Memory B cell (primary cell): ENCODE data around the gene MBOAT2.

Experiments
- ATAC-seq: fragments of 150-1000 bp; cut with Tn5 transposase; 2 replicates; pipeline ENCODE4 v1.10.0; 2021; ENCODE audit warnings: low read depth, mild to moderate bottlenecking, moderate library complexity
- DNase-seq, 2 donors: peaks; one replicate each; pipeline ENCODE4 v3.0.0; 2022; ENCODE audit warnings: low spot score in 2 of 2
- H3K27ac Mint-ChIP-seq: one replicate; pipeline ENCODE4 v1.8.0; 2022; ENCODE audit warnings: mild to moderate bottlenecking, moderate library complexity, mixed read lengths
- H3K27me3 Mint-ChIP-seq: one replicate; pipeline ENCODE4 v1.8.0; 2022; ENCODE audit warnings: mixed read lengths
- H3K36me3 Mint-ChIP-seq: one replicate; pipeline ENCODE4 v1.8.0; 2022; ENCODE audit warnings: mild to moderate bottlenecking, mixed read lengths
- H3K4me1 Mint-ChIP-seq: one replicate; pipeline ENCODE4 v1.8.0; 2022; ENCODE audit warnings: mixed read lengths
- H3K4me3 Mint-ChIP-seq: one replicate; pipeline ENCODE4 v1.8.0; 2022; ENCODE audit warnings: mild to moderate bottlenecking, moderate library complexity, mixed read lengths
- H3K9me3 Mint-ChIP-seq: one replicate; pipeline ENCODE4 v1.8.0; 2022; ENCODE audit warnings: mixed read lengths

MBOAT2 gene

GRCh38 chr2:9004338-9005204, 1.1 kb upstream of the MBOAT2 start:
- DNase-seq (peak in 1 of 2 donors; percentile 18), ATAC-seq (no peak)
- no peaks in the 10 kb centered on the region for H3K36me3 Mint-ChIP-seq
- peak overlapping the region; percentile 80 for H3K4me3 Mint-ChIP-seq
- H3K9me3 Mint-ChIP-seq, result no peaks in the 10 kb centered on the region
- no peak overlapping the region for H3K27ac Mint-ChIP-seq
- H3K4me1 Mint-ChIP-seq, result peaks cover 6% of the 10 kb centered on the region
- H3K27me3 Mint-ChIP-seq, result peaks cover 9% of the 10 kb centered on the region

DNA sequence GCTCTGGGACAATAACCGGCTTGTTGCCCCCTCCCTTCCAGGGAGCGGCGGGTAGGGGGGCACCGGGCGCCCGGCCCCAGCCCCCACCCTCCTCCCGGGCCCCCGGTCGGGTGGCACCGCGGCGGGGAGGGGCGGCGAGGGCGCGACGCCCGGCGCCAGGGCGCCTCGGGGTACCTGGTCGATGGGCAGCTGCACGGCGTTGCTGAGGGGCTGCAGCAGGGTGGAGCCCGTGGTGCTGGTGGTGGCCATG, 193 bp downstream of the MBOAT2 start:
- Mint-ChIP-seq H3K27ac (no peak overlapping the region), H3K27me3 (peaks cover 9% of the 10 kb centered on the region), H3K36me3 (no peaks in the 10 kb centered on the region), H3K9me3 (no peaks in the 10 kb centered on the region), H3K4me1 (peaks cover 6% of the 10 kb centered on the region), H3K4me3 (no peak overlapping the region)
- no peak for DNase-seq
- no peak for ATAC-seq

DNA sequence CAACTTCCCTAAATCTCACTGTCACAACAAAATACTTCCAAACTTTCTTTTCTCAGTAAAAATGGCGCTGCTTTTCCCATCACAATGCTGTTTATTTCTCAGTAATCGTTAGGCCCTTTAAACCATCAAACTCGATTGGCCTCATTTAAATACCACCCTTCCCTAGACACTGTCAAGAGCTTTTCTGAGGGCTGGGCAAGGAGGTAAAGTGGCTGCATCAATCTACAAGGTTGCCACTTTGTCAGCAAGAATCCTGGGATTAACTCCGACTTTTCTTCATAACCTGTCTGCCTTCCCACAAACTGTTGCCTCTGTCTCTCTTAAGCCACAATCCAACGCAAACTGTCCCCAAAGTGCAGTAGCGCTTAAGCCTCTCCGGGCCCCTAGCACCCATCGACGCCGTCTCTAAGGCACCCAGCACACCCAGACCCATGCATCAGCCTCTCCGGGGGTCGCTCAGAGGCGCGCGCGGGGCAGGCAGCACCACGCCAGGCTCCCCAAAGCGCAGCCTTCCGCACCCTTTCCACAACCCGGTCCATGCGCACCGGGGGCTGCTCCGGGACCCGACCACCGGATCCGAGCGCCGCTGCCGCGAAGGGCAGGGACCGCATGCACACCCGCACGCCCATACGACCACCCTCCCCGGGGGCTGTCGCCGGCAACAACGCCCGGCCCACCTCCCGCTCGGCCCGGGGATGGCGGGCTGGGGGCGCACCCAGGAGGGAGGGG, 683 bp downstream of the MBOAT2 start:
- DNase-seq (peak in 1 of 2 donors; percentile 17), ATAC-seq (no peak)
- peak overlapping the region; percentile 67 for H3K4me3 Mint-ChIP-seq
- H3K4me1 Mint-ChIP-seq, result peaks cover 6% of the 10 kb centered on the region
- H3K9me3 Mint-ChIP-seq, result no peaks in the 10 kb centered on the region
- no peak overlapping the region for H3K27ac Mint-ChIP-seq
- H3K27me3 Mint-ChIP-seq, result peaks cover 9% of the 10 kb centered on the region
- no peaks in the 10 kb centered on the region for H3K36me3 Mint-ChIP-seq

- ATAC-seq (no peak), DNase-seq (no peak)
- peaks cover 6% of the 10 kb centered on the region for H3K4me1 Mint-ChIP-seq
- no peaks in the 10 kb centered on the region for H3K9me3 Mint-ChIP-seq
- peaks cover 9% of the 10 kb centered on the region for H3K27me3 Mint-ChIP-seq
- no peaks in the 10 kb centered on the region for H3K36me3 Mint-ChIP-seq
- H3K27ac Mint-ChIP-seq, result no peak overlapping the region
- no peak overlapping the region for H3K4me3 Mint-ChIP-seq
Measured at GRCh38 chr2:9002313-9002636, 1.2 kb downstream of the MBOAT2 start.

DNA sequence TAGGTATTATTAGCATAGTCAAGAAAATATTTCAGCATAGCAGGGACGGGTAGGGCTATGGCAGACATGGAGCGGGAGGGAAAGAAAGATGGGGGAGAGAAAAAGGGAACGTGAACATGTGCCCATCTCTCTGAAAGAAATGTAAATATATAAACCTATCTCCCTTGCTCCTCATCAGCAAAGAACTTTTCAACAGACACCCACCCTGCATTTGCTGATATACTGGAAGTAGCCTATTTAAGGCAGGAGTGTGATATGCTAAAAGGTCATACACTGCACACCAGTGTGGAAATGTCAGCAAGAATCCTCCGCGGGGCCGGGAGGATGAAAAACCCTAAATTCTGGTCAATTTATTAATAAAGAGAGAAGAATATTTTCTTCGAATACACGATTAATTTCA, 1.7 kb downstream of the MBOAT2 start:
- DNase-seq (no peak), ATAC-seq (no peak)
- H3K36me3 Mint-ChIP-seq, result no peaks in the 10 kb centered on the region
- no peak overlapping the region for H3K27ac Mint-ChIP-seq
- peaks cover 6% of the 10 kb centered on the region for H3K4me1 Mint-ChIP-seq
- peaks cover 9% of the 10 kb centered on the region for H3K27me3 Mint-ChIP-seq
- H3K4me3 Mint-ChIP-seq, result no peak overlapping the region
- H3K9me3 Mint-ChIP-seq, result no peaks in the 10 kb centered on the region

GRCh38 chr2:9001229-9001628, 2.3 kb downstream of the MBOAT2 start:
- Mint-ChIP-seq H3K27ac (no peak overlapping the region), H3K27me3 (peaks cover 12% of the 10 kb centered on the region), H3K4me3 (no peak overlapping the region), H3K4me1 (peaks cover 6% of the 10 kb centered on the region), H3K36me3 (no peaks in the 10 kb centered on the region), H3K9me3 (no peaks in the 10 kb centered on the region)
- ATAC-seq (no peak), DNase-seq (no peak)

DNA sequence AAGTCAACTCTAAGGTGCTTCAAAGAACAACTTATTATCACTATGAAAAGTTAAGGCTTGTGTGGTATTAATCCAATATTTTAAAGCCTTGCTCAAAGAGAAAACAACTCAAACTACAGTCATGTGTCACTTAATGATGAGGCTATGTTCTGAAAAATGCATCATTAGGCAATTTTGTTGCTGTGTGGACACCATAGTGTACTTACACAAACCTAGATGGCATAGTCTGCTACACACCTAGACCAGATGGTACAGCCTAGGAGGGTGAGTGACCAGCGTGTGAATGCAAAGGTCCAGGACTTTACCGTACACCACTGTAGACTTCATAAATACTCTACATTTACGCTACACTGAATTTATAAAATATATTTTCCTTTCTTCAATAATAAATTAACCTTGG, 3.0 kb downstream of the MBOAT2 start:
- peaks cover 12% of the 10 kb centered on the region for H3K27me3 Mint-ChIP-seq
- no peak overlapping the region for H3K27ac Mint-ChIP-seq
- no peak overlapping the region for H3K4me3 Mint-ChIP-seq
- no peak for DNase-seq
- H3K36me3 Mint-ChIP-seq, result no peaks in the 10 kb centered on the region
- peaks cover 6% of the 10 kb centered on the region for H3K4me1 Mint-ChIP-seq
- H3K9me3 Mint-ChIP-seq, result no peaks in the 10 kb centered on the region
- no peak for ATAC-seq

DNA sequence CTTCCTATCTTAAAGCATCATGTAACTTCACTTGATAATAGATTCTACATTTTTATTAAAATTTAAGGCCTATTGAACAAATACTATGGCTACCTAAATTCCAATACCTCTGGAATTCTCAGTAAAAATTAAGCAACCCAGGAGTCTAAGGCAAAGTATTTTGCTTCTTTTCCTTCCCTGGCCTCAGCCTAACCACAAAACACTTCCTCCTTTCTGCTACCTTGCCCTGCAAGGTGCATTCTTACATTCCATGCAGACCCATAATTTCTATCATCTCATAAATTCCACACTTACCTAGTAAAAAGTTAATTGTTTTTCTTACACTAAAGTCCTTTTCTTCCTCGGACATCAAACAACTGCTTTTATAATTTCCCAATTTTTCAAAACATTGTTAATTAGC, 3.7 kb downstream of the MBOAT2 start:
- Mint-ChIP-seq H3K4me1 (peaks cover 6% of the 10 kb centered on the region), H3K27me3 (peaks cover 12% of the 10 kb centered on the region)
- no peak for ATAC-seq

GRCh38 chr2:8999102-8999446, 4.4 kb downstream of the MBOAT2 start:
- peaks cover 6% of the 10 kb centered on the region for H3K4me1 Mint-ChIP-seq
- H3K27ac Mint-ChIP-seq, result no peak overlapping the region
- H3K27me3 Mint-ChIP-seq, result peaks cover 15% of the 10 kb centered on the region
- no peak overlapping the region for H3K4me3 Mint-ChIP-seq
- ATAC-seq, result no peak
- no peaks in the 10 kb centered on the region for H3K36me3 Mint-ChIP-seq
- no peak for DNase-seq
- H3K9me3 Mint-ChIP-seq, result no peaks in the 10 kb centered on the region

More for the DNA sequence above, 3.7 kb downstream of the MBOAT2 start:
- no peak for DNase-seq
- Mint-ChIP-seq H3K36me3 (no peaks in the 10 kb centered on the region), H3K4me3 (no peak overlapping the region), H3K9me3 (no peaks in the 10 kb centered on the region), H3K27ac (no peak overlapping the region)

GRCh38 chr2:8998418-8999101, 4.9 kb downstream of the MBOAT2 start:
- ATAC-seq (no peak), DNase-seq (no peak)
- Mint-ChIP-seq H3K27ac (no peak overlapping the region), H3K36me3 (no peaks in the 10 kb centered on the region), H3K4me1 (peaks cover 6% of the 10 kb centered on the region), H3K27me3 (peaks cover 19% of the 10 kb centered on the region), H3K4me3 (no peak overlapping the region), H3K9me3 (no peaks in the 10 kb centered on the region)

DNA sequence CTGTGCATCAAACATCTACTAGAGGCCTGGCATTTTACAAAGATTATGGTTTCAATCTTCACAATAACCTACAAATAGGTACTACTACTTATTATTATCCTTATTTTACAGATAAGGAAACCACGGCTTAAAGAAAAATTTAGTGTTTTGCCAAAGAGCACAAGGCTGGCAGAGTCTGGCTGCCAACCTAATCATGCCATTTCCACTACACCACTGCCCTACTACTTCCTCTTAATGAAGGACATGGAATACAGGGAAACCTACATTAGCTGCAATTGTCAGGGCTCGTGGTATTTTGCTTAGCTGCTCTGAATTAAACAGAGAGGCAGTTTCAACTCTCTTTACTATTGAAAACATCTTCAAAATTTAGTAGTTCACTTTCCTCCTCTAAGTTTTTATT, 5.9 kb downstream of the MBOAT2 start:
- no peaks in the 10 kb centered on the region for H3K36me3 Mint-ChIP-seq
- H3K27me3 Mint-ChIP-seq, result peaks cover 18% of the 10 kb centered on the region
- H3K4me1 Mint-ChIP-seq, result peaks cover 3% of the 10 kb centered on the region
- DNase-seq (no peak), ATAC-seq (no peak)
- no peak overlapping the region for H3K4me3 Mint-ChIP-seq
- no peak overlapping the region for H3K27ac Mint-ChIP-seq
- no peaks in the 10 kb centered on the region for H3K9me3 Mint-ChIP-seq

- no peaks in the 10 kb centered on the region for H3K4me1 Mint-ChIP-seq
- H3K9me3 Mint-ChIP-seq, result no peaks in the 10 kb centered on the region
- no peak overlapping the region for H3K4me3 Mint-ChIP-seq
- H3K36me3 Mint-ChIP-seq, result no peaks in the 10 kb centered on the region
- ATAC-seq (no peak), DNase-seq (no peak)
- no peak overlapping the region for H3K27ac Mint-ChIP-seq
- peaks cover 16% of the 10 kb centered on the region for H3K27me3 Mint-ChIP-seq
Measured at GRCh38 chr2:8997108-8997507, 6.4 kb downstream of the MBOAT2 start.

GRCh38 chr2:8996006-8996405, 7.5 kb downstream of the MBOAT2 start:
- ATAC-seq (no peak), DNase-seq (no peak)
- no peaks in the 10 kb centered on the region for H3K9me3 Mint-ChIP-seq
- peaks cover 16% of the 10 kb centered on the region for H3K27me3 Mint-ChIP-seq
- no peaks in the 10 kb centered on the region for H3K4me1 Mint-ChIP-seq
- H3K27ac Mint-ChIP-seq, result no peak overlapping the region
- H3K36me3 Mint-ChIP-seq, result no peaks in the 10 kb centered on the region
- H3K4me3 Mint-ChIP-seq, result no peak overlapping the region

- no peak for ATAC-seq
- H3K4me1 Mint-ChIP-seq, result no peaks in the 10 kb centered on the region
- H3K27ac Mint-ChIP-seq, result no peak overlapping the region
Measured at GRCh38 chr2:8994386-8994785, 9.1 kb downstream of the MBOAT2 start.

More at GRCh38 chr2:8994386-8994785, 9.1 kb downstream of the MBOAT2 start:
- Mint-ChIP-seq H3K36me3 (no peaks in the 10 kb centered on the region), H3K9me3 (no peaks in the 10 kb centered on the region), H3K4me3 (no peak overlapping the region), H3K27me3 (peaks cover 13% of the 10 kb centered on the region)
- DNase-seq, result no peak
